ENCODE results near the gene MCTP1. TPM values are rescaled to one million over a fixed set of nuclear protein-coding genes. Genes with fewer than 3 reads are reported as not detected.

MCTP1 gene
- total and polyA plus RNA-seq, 10 of the 15 experiments (the other 5 are each of a cell fraction or from before 2014, with no cell fraction given), result 12.6 to 45.9 (median 18.8) TPM

DNA sequence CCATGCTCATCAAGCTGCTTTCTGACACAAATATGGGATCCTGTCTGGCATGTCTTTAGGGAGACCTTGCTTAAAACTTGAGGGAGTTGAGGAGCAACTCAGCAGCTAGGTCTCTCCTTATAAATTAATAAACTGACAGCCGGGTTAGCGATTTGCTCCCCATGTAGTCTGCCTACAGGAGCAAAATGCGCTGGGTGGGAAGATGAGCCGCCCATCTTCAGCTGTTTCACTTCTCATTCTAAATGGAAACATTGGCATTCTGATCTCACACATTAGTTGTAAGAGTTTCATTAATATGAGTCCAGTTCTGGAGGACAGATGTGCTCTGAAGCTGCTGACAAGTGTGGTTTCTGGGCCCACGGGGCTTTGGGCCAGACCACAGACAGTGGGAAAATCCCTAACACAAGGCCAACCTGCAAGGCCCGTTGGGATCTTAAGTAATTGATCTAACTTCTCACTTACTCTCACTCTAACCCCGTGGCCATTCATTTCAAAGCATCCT is 197.0 kb downstream of the MCTP1 start (continued):
- TF ChIP-seq, protein P1, sequence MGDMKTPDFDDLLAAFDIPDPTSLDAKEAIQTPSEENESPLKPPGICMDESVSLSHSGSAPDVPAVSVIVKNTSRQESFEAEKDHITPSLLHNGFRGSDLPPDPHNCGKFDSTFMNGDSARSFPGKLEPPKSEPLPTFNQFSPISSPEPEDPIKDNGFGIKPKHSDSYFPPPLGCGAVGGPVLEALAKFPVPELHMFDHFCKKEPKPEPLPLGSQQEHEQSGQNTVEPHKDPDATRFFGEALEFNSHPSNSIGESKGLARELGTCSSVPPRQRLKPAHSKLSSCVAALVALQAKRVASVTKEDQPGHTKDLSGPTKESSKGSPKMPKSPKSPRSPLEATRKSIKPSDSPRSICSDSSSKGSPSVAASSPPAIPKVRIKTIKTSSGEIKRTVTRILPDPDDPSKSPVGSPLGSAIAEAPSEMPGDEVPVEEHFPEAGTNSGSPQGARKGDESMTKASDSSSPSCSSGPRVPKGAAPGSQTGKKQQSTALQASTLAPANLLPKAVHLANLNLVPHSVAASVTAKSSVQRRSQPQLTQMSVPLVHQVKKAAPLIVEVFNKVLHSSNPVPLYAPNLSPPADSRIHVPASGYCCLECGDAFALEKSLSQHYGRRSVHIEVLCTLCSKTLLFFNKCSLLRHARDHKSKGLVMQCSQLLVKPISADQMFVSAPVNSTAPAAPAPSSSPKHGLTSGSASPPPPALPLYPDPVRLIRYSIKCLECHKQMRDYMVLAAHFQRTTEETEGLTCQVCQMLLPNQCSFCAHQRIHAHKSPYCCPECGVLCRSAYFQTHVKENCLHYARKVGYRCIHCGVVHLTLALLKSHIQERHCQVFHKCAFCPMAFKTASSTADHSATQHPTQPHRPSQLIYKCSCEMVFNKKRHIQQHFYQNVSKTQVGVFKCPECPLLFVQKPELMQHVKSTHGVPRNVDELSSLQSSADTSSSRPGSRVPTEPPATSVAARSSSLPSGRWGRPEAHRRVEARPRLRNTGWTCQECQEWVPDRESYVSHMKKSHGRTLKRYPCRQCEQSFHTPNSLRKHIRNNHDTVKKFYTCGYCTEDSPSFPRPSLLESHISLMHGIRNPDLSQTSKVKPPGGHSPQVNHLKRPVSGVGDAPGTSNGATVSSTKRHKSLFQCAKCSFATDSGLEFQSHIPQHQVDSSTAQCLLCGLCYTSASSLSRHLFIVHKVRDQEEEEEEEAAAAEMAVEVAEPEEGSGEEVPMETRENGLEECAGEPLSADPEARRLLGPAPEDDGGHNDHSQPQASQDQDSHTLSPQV (IDR thresholded peaks at IDR 0.05), result no peak
- TF ChIP-seq NFYA (IDR thresholded peaks at IDR 0.05; ENCODE audit: borderline replicate concordance, low read depth, low read length), result no peak
- no peak for TF ChIP-seq HDAC6 (IDR thresholded peaks at IDR 0.05; ENCODE audit: unreplicated experiment)
- peak; percentile 59 for TF ChIP-seq SMAD1 (IDR thresholded peaks at IDR 0.05; ENCODE audit: low read depth, partially characterized antibody)
- TF ChIP-seq RELA (IDR thresholded peaks at IDR 0.05; ENCODE audit: borderline replicate concordance, partially characterized antibody), result peak; percentile 85
- TF ChIP-seq MTA3 (IDR thresholded peaks at IDR 0.05; ENCODE audit: borderline replicate concordance, low read length), result no peak
- peak; percentile 79 for TF ChIP-seq ATF7 (IDR thresholded peaks at IDR 0.05; ENCODE audit: low read depth)
- peak; percentile 93 for TF ChIP-seq DPF2 (IDR thresholded peaks at IDR 0.05)
- TF ChIP-seq EED (IDR thresholded peaks at IDR 0.05; ENCODE audit: low read depth), result peak; percentile 67
- peak; percentile 85 for TF ChIP-seq GATAD2B (conservative IDR thresholded peaks at IDR 0.05; ENCODE audit: low read depth)
- no peak for TF ChIP-seq JUNB (IDR thresholded peaks at IDR 0.05)
- no peak for TF ChIP-seq EZH2 (IDR thresholded peaks at IDR 0.05; ENCODE audit: borderline replicate concordance, control insufficient read depth, low read depth, low read length)
- TF ChIP-seq, protein P2, sequence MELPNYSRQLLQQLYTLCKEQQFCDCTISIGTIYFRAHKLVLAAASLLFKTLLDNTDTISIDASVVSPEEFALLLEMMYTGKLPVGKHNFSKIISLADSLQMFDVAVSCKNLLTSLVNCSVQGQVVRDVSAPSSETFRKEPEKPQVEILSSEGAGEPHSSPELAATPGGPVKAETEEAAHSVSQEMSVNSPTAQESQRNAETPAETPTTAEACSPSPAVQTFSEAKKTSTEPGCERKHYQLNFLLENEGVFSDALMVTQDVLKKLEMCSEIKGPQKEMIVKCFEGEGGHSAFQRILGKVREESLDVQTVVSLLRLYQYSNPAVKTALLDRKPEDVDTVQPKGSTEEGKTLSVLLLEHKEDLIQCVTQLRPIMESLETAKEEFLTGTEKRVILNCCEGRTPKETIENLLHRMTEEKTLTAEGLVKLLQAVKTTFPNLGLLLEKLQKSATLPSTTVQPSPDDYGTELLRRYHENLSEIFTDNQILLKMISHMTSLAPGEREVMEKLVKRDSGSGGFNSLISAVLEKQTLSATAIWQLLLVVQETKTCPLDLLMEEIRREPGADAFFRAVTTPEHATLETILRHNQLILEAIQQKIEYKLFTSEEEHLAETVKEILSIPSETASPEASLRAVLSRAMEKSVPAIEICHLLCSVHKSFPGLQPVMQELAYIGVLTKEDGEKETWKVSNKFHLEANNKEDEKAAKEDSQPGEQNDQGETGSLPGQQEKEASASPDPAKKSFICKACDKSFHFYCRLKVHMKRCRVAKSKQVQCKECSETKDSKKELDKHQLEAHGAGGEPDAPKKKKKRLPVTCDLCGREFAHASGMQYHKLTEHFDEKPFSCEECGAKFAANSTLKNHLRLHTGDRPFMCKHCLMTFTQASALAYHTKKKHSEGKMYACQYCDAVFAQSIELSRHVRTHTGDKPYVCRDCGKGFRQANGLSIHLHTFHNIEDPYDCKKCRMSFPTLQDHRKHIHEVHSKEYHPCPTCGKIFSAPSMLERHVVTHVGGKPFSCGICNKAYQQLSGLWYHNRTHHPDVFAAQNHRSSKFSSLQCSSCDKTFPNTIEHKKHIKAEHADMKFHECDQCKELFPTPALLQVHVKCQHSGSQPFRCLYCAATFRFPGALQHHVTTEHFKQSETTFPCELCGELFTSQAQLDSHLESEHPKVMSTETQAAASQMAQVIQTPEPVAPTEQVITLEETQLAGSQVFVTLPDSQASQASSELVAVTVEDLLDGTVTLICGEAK (IDR thresholded peaks at IDR 0.05; ENCODE audit: borderline replicate concordance), result no peak
- no peak; the same call in 1 of the 2 replicates for TF ChIP-seq YY1 (IDR thresholded peaks at IDR 0.05; ENCODE audit: low read depth, low read length)
- TF ChIP-seq, protein P3, sequence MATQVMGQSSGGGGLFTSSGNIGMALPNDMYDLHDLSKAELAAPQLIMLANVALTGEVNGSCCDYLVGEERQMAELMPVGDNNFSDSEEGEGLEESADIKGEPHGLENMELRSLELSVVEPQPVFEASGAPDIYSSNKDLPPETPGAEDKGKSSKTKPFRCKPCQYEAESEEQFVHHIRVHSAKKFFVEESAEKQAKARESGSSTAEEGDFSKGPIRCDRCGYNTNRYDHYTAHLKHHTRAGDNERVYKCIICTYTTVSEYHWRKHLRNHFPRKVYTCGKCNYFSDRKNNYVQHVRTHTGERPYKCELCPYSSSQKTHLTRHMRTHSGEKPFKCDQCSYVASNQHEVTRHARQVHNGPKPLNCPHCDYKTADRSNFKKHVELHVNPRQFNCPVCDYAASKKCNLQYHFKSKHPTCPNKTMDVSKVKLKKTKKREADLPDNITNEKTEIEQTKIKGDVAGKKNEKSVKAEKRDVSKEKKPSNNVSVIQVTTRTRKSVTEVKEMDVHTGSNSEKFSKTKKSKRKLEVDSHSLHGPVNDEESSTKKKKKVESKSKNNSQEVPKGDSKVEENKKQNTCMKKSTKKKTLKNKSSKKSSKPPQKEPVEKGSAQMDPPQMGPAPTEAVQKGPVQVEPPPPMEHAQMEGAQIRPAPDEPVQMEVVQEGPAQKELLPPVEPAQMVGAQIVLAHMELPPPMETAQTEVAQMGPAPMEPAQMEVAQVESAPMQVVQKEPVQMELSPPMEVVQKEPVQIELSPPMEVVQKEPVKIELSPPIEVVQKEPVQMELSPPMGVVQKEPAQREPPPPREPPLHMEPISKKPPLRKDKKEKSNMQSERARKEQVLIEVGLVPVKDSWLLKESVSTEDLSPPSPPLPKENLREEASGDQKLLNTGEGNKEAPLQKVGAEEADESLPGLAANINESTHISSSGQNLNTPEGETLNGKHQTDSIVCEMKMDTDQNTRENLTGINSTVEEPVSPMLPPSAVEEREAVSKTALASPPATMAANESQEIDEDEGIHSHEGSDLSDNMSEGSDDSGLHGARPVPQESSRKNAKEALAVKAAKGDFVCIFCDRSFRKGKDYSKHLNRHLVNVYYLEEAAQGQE (IDR thresholded peaks at IDR 0.05; ENCODE audit: low read depth, low read length), result no peak
- TF ChIP-seq, protein P4, sequence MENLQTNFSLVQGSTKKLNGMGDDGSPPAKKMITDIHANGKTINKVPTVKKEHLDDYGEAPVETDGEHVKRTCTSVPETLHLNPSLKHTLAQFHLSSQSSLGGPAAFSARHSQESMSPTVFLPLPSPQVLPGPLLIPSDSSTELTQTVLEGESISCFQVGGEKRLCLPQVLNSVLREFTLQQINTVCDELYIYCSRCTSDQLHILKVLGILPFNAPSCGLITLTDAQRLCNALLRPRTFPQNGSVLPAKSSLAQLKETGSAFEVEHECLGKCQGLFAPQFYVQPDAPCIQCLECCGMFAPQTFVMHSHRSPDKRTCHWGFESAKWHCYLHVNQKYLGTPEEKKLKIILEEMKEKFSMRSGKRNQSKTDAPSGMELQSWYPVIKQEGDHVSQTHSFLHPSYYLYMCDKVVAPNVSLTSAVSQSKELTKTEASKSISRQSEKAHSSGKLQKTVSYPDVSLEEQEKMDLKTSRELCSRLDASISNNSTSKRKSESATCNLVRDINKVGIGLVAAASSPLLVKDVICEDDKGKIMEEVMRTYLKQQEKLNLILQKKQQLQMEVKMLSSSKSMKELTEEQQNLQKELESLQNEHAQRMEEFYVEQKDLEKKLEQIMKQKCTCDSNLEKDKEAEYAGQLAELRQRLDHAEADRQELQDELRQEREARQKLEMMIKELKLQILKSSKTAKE (IDR thresholded peaks at IDR 0.05; ENCODE audit: low read depth, poor library complexity, severe bottlenecking), result peak; percentile 89
- no peak for TF ChIP-seq ZNF274 (IDR thresholded peaks at IDR 0.05; ENCODE audit: insufficient read depth, insufficient read length)

Measured in GM12878 (cell line).